GM18499 (cell line): ENCODE data around the gene COL18A1.

Experiments used
- ATAC-seq: cut with Tn5 transposase; IDR thresholded peaks from one replicate; pipeline ENCODE4 v1.9.1; 2021; ENCODE audit warnings: moderate number of reproducible peaks; ENCODE audit not compliant: insufficient read depth, unreplicated experiment

The COL18A1 gene

DNA sequence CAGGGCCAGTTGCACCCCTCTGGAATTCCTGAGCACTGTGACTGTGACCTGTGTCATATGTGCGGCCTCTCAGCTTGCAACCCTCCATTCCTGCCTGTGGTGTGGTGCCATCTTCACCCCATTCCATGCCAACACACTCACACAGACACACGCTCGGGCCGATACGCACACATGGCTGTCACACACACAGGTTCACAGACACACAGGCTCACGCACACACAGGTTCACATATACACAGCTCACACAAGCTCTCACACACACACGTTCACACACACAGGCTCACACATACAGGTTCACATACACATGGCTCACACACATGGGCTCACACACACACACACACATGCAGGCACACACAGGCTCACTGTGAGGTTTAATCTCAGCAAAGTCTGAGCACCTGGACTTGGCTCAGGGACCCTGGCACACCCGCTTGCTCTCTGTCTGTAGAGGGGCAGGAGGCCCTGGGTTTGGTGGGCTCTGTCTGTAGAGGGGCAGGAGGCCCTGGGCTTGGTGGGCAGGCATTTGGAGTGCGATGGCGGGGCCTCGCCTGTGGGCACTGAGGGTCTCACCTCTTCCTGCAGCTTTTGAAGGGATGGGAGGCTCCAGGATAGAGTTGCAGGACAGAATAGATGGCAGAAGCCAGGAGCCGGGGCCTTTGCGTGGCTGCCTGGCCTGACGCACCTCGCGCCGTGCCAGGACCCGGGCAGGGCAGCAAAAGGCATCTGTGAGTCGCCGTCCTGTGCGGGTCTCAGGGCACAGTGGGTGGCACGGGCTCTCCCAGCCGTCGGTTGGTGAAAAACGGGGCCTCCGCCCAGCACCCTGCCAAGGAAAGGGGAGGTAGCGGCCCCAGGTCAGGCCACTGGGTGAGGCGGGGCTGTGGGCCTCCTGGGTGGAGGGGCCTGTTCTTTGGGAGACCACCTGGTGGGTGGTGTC lies 17.1 kb downstream of the COL18A1 start:
- ATAC-seq = no peak

DNA sequence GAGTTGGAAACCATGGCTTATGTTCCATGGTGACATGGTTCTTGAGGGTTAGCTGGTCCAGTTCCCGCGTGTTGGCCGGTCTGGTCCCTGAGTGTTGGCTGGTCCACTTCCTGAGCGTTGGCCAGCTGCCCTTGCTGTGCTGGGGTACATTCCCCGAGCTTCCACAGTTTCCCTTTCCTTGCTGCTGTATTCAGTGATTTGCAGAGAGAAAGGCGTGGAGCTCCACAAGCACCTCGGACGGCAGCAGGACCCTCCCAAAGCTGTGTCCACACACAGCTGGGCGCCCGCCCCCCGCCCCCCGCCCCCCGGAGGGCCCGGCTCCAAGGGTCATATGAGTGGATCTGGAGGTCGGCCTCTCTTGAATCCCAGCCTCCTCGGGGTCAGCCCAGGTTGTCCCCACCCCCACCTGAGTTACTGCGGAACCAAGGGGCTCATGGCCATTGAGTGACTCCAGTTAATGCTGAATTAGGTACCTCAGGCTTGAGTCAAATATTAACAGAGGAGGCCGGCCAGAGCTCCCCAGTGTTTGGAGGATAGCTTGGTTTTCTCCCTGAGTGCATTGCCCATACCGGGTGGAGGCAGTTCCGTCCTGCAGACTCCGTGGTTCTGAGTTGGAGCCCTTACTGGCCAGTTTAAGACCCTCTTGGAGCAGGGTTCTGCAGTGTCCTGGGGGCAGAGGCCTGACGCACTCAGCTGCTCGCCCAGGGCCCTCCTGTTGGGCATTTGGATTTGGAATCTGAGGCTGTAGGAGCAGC lies 18.4 kb downstream of the COL18A1 start:
- no peak for ATAC-seq

DNA sequence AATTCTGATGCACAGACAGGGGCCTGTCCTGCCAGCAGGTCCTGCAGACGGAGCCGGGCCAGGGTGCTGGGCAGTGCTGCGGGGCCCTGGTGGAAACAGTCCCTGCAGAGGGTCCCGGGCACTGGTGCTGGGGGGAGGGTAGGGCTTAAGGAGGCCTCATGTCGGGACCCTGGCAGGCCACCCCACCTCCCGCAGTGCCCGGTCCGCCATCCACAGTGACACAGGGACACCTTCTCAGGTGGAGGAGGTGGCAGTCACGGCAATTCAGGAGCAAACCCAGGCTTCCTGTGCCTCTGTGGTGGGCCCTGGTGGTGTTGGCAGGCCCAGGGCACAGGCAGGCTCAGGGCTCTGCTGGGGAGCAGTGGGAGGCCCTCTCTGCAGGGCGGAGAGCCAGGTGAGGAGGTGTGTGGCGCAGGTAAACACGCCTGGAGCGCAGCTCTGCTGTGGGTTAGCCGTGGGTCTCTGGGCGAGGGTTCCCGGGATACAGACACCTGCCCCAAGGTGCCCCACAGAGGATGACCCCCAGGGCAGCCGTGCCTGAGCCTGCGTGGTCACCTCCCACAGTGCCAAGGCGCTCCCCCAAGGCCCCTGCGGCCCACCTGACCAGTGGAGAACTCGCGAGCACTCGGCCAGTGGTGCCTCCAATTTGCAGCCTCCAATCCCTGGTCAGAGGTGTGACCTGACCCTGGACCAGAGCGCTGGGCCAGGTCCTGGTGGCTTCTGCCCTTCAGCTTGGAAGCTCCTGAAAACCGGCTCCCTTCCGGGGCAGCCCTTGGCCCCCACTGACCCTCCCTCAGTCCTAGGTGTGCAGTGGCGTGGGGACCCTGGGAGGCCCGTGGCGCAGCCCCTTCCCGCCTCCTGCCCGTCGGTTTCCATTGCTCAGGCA lies 19.2 kb downstream of the COL18A1 start:
- no peak for ATAC-seq

DNA sequence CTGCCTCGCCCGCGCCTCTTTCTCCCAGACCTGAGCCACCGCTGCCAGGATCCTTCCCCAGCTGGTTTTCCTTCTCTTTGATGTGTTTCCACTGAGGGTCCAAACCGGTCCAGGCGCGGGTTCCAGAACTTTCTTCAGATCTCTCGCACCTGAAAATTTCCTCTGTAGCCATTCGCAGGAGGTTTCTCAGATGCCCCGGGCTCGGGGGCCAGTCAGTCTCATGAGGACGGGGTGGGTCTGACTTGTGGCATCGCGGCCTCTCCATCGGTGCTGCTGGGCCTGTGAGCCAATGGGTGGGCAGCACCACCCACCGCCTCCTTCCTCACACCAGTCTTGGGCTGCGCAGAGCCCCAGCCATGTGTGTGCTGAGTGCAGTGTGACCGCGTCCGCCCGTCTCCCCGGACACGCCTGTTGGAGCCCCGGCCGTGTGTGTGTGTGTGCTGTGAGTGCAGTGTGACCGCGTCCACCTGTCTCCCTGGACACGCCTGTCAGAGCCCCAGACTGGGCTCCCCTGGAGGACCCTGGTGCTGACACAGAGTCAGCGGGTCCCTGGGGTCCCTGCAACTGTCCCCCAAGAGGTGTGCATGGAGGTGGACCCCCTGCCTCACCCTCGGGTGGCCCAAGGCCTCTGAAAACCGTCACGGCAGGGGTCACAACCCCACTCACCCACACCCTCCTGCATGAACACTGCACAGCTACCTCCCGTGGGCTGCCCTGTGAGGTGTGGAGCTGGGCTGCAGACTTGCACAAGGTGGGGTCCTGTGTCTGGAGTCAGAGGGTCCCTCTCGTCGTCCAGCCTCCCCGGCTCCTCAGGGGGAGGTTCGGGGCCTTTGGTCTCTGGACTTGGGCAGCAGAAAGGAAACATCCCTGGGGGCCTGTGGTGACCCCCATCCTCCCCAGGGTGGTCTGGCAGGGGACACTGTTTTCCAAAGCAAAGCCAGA lies 20.2 kb downstream of the COL18A1 start:
- ATAC-seq = no peak

DNA sequence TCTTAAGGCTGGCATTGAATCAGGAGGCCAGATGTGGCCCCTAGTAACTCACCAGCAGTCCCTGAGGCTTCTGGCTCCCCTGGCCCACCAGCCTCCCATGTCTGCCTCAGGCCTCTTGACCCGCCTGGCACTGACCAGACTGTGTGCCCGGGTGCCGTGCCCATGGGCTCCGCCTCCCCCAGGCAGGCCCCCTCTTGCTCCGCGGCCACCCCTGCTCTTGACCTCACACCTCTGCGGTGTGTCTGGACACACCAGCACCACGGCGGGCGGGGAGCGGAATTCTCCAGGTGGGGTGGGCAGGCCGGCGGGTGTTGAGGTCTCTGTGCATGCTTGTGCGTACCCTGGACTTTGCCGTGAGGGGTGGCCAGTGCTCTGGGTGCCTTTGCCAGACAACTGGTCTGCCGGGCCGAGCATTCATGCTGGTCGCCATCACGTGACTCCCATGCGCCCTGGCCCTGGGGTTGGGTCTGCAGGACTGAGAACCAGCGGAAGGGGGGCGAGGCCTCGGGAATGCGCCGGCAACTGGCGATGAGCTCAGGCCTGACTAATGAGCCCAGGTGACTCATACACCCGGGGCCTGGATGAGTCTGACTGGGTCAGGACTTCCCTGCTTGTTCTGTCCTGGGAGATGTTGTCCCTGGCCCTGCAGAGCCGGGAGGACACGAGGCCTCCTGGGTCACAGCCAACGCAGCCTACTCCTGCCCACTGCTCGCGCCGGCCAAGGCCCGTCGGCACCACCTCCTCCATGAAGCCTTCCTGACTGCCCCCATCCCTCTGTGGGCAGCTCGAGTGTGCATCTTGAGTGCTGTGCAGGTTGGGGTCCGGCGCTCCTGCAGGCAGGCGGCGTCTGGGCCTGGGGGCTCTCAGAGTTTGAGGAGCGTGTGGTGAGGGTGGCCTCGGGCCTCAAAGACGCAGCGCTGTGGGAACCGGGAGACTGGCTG lies 22.6 kb downstream of the COL18A1 start:
- no peak for ATAC-seq

DNA sequence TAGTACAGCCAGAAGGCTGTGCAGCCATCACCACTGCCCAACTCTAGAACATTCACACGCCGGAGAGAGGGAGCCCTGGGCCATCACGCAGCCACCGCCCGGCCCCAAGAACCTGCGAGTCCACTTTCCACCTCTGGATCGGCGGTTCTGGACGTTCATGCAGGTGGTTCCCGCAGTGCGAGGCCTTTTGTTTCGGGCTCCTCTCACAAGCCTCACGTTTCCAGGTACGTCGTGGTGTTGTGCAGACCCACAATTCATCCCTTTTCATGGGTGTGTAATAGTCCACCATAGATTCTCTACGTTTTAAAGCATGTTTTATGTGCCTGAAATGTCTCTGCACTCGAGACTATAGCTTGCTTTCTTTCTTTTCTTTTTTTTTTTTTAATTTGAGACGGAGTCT lies 23.6 kb downstream of the COL18A1 start:
- no peak for ATAC-seq

DNA sequence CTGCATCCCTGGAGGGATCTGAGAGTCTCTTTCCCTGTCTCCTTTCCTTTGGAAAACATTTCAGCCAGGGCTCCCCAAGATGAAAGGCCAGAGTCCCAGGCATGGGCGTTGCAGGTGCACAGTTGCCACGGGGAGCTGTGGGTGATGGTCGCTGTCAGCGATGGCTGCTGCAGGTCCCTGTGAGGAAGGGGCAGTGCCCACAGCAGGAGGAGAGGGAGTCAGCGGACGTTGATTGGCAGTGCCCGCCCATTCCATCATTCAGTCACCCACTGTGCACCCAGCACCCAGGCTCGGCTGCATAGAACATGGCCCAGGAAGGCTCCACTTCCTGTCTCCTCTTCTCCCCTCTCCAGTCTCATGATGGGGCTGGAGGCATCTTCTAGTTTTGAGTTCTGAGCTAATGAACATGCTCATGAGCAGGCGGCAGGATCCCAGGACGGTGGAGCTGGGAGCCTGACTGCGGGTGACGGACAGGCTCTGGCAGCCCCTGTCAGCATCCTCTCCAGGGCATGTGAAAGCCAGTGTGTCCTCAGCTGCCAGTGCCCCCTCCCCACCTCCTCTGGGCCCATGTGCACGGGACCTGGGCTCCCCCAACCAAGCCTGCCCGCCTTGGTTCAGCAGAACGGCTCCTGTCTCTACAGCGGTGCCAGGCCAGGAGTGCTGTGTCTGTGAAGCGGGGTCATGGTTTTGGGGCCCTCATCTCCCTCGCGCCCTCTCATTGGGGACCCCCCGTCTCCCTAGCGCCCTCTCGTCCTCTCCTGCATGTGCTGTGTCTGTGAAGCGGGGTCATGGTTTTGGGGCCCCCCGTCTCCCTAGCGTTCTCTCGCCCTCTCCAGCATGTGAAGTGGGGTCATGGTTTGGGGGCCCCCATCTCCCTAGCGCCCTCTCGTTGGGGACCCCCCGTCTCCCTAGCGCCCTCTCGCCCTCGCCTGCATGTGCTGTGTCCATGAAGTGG lies 24.5 kb downstream of the COL18A1 start:
- ATAC-seq = no peak

DNA sequence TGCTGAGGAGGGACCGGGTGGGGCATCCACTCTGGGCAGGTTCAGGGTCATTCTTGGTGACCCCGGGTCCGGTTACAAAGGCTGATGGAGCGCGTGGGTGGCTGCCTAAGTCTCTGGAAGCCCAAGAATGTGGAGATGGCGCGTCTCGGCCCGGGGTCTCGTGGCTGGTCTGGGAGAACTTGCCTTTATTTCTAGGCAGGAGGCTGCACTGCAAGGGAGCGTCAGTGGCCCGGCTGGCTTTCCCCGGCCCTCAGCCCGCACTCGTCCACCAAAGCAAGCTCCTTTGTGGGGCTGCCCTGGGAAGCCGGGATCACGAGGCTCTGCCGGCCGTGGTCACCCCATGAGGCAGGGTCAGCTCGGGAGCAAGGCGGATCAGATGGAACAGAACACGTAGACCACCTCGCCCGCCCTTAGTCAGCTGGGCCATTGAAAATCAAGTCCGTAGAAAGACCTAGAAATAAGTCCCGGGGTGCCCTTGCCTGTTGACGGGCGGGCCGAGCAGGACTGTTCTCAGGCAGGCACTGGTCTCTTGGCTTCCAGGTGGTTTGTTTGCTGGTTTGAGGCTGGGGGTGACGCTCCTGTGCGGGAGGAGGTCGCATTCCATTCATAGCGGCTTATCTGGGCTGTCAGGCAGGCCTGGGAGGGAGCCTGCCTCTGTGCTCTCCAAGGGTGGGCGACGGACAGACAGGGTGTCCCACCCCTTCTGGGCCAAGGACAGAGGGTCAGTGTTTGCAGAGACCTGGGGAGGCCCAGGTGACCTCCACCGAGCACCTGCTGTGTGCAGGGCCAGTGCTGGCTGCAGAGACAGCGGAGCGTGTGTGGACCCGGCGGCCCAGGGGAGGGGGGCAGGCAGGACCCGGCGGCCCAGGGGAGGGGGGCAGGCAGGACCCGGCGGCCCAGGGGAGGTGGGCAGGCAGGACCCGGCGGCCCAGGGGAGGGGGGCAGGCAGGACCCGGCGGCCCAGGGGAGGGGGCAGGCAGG lies 25.8 kb downstream of the COL18A1 start:
- no peak for ATAC-seq

DNA sequence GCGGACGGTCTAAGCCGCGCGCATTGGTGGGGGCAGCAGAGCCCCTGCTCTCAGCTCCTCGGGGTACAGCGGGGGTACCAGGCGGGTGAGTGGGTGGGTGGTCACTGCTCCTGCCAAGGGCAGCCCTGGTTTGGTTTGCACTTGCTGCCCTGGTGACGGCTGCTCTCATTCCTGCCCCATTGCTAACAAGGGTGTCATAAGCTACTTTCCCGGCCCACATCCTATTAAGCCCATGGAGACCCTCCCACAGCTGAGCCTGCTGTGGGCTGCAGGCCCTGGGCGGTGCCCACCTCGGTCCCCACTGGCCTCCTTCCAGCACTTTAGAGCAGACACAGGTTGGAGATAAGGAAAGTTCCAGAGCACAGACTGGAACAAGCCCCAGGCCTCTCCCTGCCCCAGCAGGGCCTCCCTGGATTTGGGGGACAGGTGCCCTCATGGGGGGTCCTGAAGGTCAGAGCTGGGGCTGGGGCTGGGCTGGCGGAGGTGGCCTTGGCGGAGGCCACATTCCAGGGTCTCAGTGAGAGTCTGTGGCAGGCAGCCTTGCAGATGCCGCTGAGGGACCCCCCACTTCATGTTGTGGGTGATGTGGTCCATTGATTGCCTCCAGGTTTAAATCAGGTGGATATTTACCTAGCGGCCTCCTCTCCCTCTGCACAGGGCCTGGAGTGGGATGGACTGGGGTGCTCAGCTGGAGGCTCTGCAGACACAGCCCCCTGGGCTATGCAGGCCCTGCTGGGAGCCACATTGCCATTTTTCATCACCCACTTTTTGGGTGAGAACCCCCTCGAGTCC lies 27.0 kb downstream of the COL18A1 start:
- no peak for ATAC-seq

DNA sequence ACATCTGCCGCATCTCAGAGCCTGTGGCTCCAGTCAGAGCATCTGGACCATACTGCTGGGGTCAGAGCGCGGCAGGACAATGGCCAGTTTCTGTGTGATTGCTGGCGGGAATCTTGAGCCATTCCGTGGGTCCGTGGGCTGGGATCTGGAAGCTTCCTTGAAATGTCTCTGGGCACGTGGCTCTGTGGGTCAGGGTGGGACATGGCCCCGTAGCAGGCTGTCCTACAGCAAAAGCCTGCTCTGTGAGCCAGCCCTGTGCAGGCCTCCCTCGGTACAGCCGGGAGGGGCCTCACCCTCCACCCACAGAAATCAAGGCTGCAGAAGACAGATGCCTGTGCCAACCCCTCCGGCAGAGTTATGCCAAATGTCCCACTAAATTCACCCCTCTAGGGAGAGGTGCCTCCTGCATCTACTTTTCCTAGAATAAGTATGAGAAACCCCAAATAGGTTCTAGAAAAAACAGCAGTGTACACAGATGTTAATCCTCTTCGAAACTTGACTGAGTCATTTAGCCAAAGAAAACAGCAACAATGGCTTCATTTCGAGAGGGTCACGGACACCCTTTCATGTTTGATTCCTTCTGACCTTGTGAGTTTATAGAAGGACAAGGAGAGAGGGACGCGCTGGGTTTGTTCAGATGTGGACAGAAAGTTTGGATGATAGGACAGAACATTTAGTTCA lies 27.8 kb downstream of the COL18A1 start:
- ATAC-seq = no peak

DNA sequence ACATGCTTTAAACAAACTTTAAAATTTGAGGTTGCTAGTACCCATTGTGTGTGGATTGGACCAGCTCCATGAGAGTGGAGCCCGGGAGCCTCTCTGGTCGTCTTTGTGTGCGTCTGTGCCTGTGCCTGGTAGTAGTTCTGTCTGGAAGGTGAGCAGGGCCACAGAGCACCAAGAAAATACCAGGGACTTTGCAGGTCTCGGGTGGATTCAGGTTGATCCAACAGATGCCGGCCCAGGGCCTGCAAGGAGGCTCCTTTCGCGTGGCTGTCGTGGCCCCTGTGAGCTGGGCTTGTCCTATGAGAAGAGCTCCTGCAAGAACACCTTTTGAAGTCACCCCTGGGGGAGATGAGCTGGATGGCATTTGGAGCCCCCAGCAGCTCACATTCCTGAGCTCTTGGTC lies 28.3 kb downstream of the COL18A1 start:
- no peak for ATAC-seq

DNA sequence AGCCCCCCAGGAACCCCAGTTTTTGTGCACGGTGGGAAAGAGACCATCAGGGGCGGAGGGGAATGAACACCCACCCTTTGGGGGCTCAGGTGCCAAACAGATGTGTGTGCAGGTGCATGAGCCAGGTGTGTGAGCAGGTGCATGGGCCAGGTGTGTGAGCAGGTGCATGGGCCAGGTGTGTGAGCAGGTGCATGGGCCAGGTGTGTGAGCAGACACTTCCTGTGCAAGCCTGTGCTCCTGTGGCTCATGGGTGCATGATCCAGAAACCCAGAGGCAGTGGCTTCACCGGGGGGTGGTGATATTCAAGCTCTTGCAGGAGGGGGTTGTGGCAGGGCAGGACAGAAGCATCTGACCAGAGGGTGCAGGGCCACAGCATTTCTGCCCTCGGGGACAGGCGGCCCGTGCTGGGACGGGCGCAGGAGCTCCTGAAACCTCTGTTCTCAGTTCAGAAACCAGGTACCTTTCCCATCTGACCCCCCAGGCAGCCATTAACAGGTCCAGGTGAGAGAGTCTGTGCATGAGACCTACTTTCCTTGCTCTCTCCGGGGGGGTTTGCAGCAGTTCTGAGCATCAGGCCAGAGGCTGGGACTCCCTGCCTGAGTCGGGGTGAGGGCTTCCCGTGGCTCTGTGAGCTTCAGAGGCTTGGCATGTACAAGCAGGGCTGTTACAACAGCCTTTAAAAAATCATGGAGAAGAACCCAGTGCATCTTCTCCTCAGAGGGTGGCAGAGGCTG lies 29.1 kb downstream of the COL18A1 start:
- ATAC-seq = no peak

DNA sequence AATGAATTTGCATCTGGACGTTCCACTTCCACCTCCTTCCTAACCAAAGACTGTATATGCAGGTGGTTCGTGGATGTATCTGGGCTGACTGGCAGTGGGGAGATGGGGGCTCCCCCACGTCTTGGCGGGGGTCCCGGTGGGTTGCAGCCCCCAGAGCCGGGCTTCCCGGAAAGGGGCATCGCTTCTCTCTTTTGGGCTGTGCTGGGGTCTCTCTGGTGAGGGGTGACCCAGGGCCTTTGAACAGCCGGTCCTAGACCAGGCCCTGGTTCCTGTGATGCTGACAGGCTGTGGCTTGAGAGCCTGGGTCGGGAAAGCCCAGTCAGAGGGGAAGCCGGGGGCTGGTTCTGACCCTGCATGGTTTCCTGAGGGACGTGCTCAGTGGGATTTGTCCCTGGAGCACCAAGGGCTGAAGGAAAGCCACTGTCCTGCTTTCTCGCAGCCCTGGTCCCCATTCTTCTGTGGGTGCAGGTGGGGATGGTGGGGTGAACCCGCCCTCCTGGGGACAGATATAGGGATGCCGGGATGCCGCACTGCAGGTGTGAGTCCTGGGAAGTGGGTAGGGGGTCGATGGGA lies 29.8 kb downstream of the COL18A1 start:
- no peak for ATAC-seq
